Heart right ventricle (tissue), 16 donors: ENCODE results near the gene ANXA9. TPM values are rescaled to one million over a fixed set of nuclear protein-coding genes. Genes with fewer than 3 reads are reported as not detected.
A peak's percentile ranks its signal among the peaks of the same experiment; 100 is the strongest.

Experiments
- ATAC-seq, 8 donors: fragments of 200-7000 bp; cut with Tn5 transposase; one replicate each; pipeline ENCODE4 v1.9.1; 2020; ENCODE audit warnings: mild to moderate bottlenecking in 8 of 8, moderate library complexity in 8 of 8, moderate number of reproducible peaks in 1 of 8
- DNase-seq, 2 donors: peaks; one replicate each; pipeline ENCODE4 v3.0.0-alpha.2; 2020
- H3K27ac ChIP-seq, 10 donors: fragments of 200-600 bp; sonication (generic) in 2 of 10; one replicate each; pipeline versions ENCODE4 v1.5.0 to v1.8.0; 2020 to 2022; ENCODE audit warnings: mild to moderate bottlenecking in 3 of 10
- H3K27me3 ChIP-seq, 7 donors: fragments of 200-600 bp; one replicate each; pipeline ENCODE4 v1.8.0; 2021 to 2022; ENCODE audit warnings: mild to moderate bottlenecking in 2 of 7
- H3K36me3 ChIP-seq, 9 donors: fragments of 200-600 bp; sonication (generic) in 1 of 9; one replicate each; pipeline versions ENCODE4 v1.5.0 to v1.8.0; 2020 to 2022; ENCODE audit warnings: mild to moderate bottlenecking in 2 of 9
- H3K4me1 ChIP-seq, 9 donors: fragments of 200-600 bp; sonication (generic) in 1 of 9; one replicate each; pipeline versions ENCODE4 v1.5.0 to v1.8.0; 2020 to 2022; ENCODE audit warnings: mild to moderate bottlenecking in 4 of 9
- H3K4me3 ChIP-seq, 10 donors: fragments of 200-600 bp; sonication (generic) in 2 of 10; one replicate each; pipeline versions ENCODE4 v1.5.0 to v1.8.0; 2020 to 2022; ENCODE audit warnings: mild to moderate bottlenecking in 7 of 10, moderate library complexity in 2 of 10
- H3K9me3 ChIP-seq, 11 donors: fragments of 200-600 bp in 10 of 11; sonication (generic) in 2 of 11; one replicate each; pipeline versions ENCODE4 v1.5.0 to v1.8.0; 2013 to 2022; ENCODE audit warnings: mild to moderate bottlenecking in 2 of 11, control low read depth in 1 of 11, moderate library complexity in 1 of 11
- CTCF ChIP-seq, 9 donors: fragments of 200-600 bp; sonication (generic) in 2 of 9; IDR thresholded peaks; one replicate each; pipeline versions ENCODE4 v1.5.0 to v1.8.0; 2021 to 2022; ENCODE audit warnings: antibody characterized with exemption in 9 of 9, mild to moderate bottlenecking in 5 of 9, moderate library complexity in 1 of 9
- WGBS, 2 donors: extraction: QIAGEN DNeasy Blood & Tissue Kit; methylation state at CpG; one replicate each; pipeline ENCODE4 v1.1.7; 2013; ENCODE audit warnings: inconsistent platforms in 1 of 2; 5-methylcytosine and 5-hydroxymethylcytosine counted together
- intact Hi-C, 10 donors: fragments of 100-400 bp; cut with DNase I; formaldehyde crosslinking; loops; one replicate each; pipeline versions ENCODE4 v1.11.1 to v1.14.2; 2022
- polyA plus RNA-seq, 2 donors: library from polyadenylated mRNA; stranded (reverse); fragments of 200-250 nt; gene quantifications; one replicate each; pipeline ENCODE4 v1.2.3, GENCODE V29; 2013
- total RNA-seq, 10 donors: library from RNA; stranded (reverse); fragmentation: NEBNext Ultra II Directional in 3 of 10; extraction: Animal tissue kit (Norgen Biotek cat#: 25700) in 3 of 10; gene quantifications; one replicate each; pipeline versions ENCODE4 v1.2.1 to v1.2.4, GENCODE V29; 2021 to 2023
- donor health status: Arrhythmogenic right ventricular cardiomyopathy.
- donor health status: ischemic (EF 13 %, LVEDD 7.1; RV severe dilation, severe dysfunction).
- donor health status: healthy with polysubstance abuse.
- donor health status: DM: no; HTN: yes; CAD: no.
- donor health status: DM: no; HTN: no; CAD: no.
- donor health status: ischemic (EF 25% LVEDD 6.9; RV normal size, moderate dysfunction).
- donor health status: ischemic (EF 25% LVEDD 5.7; RV mildly dilated, moderate dysfunction).
- donor health status: healthy.
- donor health status: DM: yes; HTN: yes; CAD: no.
- donor health status: Ischemic cardiomyopathy.
- donor health status: ischemic (EF 35%, LVEDD 5.7; RV mildly dilated, moderate dysfunction).
- donor health status: nonischemic (EF 11% LVEDD 7.7; RV severe dilation, severe dysfunction).
- donor health status: DM: yes; HTN: yes; CAD: no.
- donor health status: PGD.
- donor health status: ischemic (EF 29% LVEDD 5.4; RV normal size, mild dysfunction).
- donor health status: nonischemic (EF 23%, LVEDD 6.1; RV moderate dilation, normal function).

Gene ANXA9
- total and polyA plus RNA-seq, 12 donors, result 0.06 to 0.36 (median 0.17) TPM; not detected in 6

DNA sequence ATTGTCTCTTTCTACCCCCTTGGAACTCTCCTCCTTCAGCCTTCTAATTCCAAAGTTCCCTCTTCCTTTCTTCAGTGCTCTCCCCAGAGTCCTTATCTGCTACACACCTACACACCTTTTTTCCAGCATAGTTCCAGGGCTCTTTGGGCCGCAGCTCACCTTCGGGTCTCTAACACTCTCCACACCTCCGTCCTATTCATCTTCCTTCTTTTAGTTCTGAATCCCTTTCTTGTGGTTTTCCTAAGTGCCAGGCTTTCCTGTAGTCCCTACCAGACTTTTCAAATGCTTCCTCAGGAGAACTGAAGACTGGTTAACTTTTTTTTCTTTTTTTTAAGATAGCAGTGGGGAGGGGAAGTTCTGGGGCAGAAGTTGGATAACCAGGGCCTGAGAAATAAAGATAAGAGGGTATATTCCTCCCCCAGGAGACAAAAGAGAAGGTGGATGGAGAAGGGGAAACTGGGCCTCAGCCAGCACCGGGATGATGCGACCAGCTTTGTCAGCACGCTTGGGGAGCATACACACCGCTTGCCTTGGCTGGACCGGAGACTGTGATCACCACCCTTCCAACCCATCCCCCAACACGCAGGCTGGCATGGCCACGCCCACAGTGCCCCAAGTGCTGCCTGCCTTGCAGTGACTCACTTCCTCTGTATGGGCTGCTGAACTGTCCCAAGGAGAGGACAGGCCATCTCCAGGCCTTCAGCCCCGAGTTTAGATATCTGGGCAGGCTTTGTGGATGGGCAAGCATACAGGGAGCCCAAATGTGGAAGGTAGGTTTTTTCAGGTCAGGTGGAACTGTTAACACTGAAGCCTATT lies 5.0 kb upstream of the ANXA9 start:
- intact Hi-C loops, result loop anchor here in 3 of 10 donors (5.0 to 10.0 kb wide), 3 partner anchors 100 to 352 kb away; partner anchors contain the start of genes ARNT (in 3 of the 3) and ENSA (in 1 of the 3)
- peaks cover 15 to 69% (median 32%) of the 10 kb centered on the region in 9 donors for H3K4me1 ChIP-seq

DNA sequence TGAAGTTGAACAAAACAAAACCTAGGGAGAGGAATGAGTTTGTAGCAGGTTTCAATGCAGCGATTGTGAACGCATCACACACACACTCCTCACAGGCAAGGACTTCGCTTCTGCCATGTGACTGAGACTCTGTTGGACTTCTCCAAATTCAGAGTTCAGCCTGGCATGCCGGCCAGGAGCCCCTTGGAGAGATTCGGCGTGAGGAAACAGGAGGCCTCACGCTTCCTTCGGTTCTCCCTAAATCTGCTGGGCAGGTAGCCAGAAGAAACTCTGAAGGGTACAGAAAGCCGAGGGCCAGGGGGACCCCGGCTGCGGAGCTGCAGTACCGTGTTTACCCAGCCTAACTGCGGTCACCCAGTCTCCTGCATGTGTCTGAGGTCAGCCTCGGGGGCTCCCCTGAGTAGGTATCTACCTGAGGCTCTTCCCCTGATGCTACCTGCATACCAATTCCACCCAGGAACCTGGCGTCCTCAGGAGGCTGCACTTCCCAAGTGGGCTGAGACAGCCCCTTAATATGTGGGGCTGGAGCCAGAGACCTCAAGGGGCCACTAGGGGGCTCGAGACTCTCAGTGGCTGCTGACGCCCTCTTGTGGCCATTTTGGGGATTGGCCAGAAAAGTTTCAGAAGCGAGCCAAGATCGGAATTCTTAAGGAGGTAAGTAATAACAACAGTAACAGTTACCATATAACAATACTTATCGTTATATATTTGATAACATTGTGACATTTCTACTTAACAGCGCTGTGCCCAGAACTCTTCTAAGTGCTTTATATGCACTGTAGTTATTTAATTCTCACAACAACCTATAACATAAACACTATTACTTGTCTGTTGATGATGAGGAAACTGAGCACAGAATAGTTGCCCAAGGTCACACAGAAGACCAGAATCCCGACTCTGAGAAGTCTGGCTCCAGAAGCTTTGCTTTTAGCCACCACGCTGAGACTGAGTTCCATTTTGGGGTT lies 2.7 kb upstream of the ANXA9 start:
- H3K27me3 ChIP-seq, result no peaks in the 10 kb centered on the region
- H3K36me3 ChIP-seq, result no peaks in the 10 kb centered on the region
- TF ChIP-seq CTCF (IDR thresholded peaks at IDR 0.05), result peak; percentile 99 to 100 (median 100)
- 24 to 29% methylated on average over 23 of the region's 23 CpGs for WGBS, 2 donors
- ATAC-seq (peak; percentile 23 to 68 (median 50)), DNase-seq (peak; percentile 73 to 88)
- peak overlapping the region in 5 of 10 donors; percentile 18 to 91 (median 51) for H3K27ac ChIP-seq
- peaks cover 3 to 52% (median 14%) of the 10 kb centered on the region in 9 donors for H3K4me1 ChIP-seq
- H3K9me3 ChIP-seq, result no peaks in the 10 kb centered on the region
- H3K4me3 ChIP-seq, result peak overlapping the region in 6 of 10 donors; percentile 8 to 42 (median 24)
- intact Hi-C loops, result loop anchor here in 4 of 10 donors (2.0 to 10.0 kb wide), 5 partner anchors 17 to 355 kb away; partner anchors contain the start of genes ARNT (in 3 of the 4), ENSA (in 1 of the 4) and MINDY1 (in 1 of the 4)

More for the DNA sequence above, 5.0 kb upstream of the ANXA9 start:
- TF ChIP-seq CTCF (IDR thresholded peaks at IDR 0.05), result no peak
- H3K9me3 ChIP-seq, result no peaks in the 10 kb centered on the region
- ATAC-seq (peak; percentile 48 to 74 (median 54)), DNase-seq (peak; percentile 79 to 80)
- peak overlapping the region in 9 of 10 donors; percentile 61 to 91 (median 70) for H3K27ac ChIP-seq
- no peaks in the 10 kb centered on the region for H3K36me3 ChIP-seq
- no peaks in the 10 kb centered on the region for H3K27me3 ChIP-seq
- 60 to 70% methylated on average over 11 of the region's 11 CpGs for WGBS, 2 donors
- H3K4me3 ChIP-seq, result peak overlapping the region in 3 of 10 donors; percentile 5 to 29 (median 14)

DNA sequence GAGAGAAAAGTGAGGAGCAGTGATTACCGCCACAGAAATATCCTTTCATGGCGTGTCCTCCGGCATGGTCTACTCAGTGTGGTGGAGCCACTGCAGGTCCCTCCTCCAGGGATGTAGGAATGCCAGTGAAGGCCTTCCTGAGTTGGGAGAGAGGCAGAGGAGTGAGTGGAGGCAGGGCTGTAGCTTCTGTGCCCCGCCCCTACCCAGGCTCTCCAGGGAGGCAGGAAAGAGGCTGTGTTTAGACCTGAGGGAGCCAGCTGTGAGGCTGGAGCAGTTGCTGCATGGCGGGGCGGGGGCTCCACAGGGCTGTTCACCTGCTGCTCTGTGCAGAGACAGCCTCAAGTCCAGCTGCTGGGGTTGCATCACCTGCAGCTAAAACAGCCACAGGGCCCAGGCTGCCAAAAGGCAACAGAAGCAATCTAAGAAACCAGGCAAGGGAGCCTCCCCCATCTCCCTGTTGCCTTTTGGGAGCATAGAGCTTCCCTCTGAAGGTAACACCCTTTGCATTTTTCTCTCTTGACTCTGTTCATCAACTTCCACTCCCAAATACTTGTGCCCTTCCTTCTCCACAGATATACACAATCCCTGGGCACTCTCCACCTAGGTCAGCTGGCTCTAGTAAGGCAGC lies 801 bp upstream of the ANXA9 start:
- Histone ChIP-seq H3K27ac (no peak overlapping the region), H3K4me3 (no peak overlapping the region), H3K27me3 (no peaks in the 10 kb centered on the region), H3K36me3 (no peaks in the 10 kb centered on the region), H3K9me3 (no peaks in the 10 kb centered on the region), H3K4me1 (peaks cover 3 to 38% (median 10%) of the 10 kb centered on the region in 9 donors)
- no peak for DNase-seq
- 92% methylated on average over 6 of the region's 6 CpGs for WGBS, 2 donors
- intact Hi-C loops, result no loop called here
- no peak for TF ChIP-seq CTCF (IDR thresholded peaks at IDR 0.05)
- no peak for ATAC-seq
